Memory B cell (primary cell): ENCODE measurements around the gene TFB1M.

Source experiments
- ATAC-seq: fragments of 150-1000 bp; cut with Tn5 transposase; 2 replicates; pipeline ENCODE4 v1.10.0; 2021; ENCODE audit warnings: low read depth, mild to moderate bottlenecking, moderate library complexity
- DNase-seq, 2 donors: peaks; one replicate each; pipeline ENCODE4 v3.0.0; 2022; ENCODE audit warnings: low spot score in 2 of 2
- H3K27ac Mint-ChIP-seq: one replicate; pipeline ENCODE4 v1.8.0; 2022; ENCODE audit warnings: mild to moderate bottlenecking, moderate library complexity, mixed read lengths
- H3K27me3 Mint-ChIP-seq: one replicate; pipeline ENCODE4 v1.8.0; 2022; ENCODE audit warnings: mixed read lengths
- H3K36me3 Mint-ChIP-seq: one replicate; pipeline ENCODE4 v1.8.0; 2022; ENCODE audit warnings: mild to moderate bottlenecking, mixed read lengths
- H3K4me1 Mint-ChIP-seq: one replicate; pipeline ENCODE4 v1.8.0; 2022; ENCODE audit warnings: mixed read lengths
- H3K4me3 Mint-ChIP-seq: one replicate; pipeline ENCODE4 v1.8.0; 2022; ENCODE audit warnings: mild to moderate bottlenecking, moderate library complexity, mixed read lengths
- H3K9me3 Mint-ChIP-seq: one replicate; pipeline ENCODE4 v1.8.0; 2022; ENCODE audit warnings: mixed read lengths

The TFB1M gene

DNA sequence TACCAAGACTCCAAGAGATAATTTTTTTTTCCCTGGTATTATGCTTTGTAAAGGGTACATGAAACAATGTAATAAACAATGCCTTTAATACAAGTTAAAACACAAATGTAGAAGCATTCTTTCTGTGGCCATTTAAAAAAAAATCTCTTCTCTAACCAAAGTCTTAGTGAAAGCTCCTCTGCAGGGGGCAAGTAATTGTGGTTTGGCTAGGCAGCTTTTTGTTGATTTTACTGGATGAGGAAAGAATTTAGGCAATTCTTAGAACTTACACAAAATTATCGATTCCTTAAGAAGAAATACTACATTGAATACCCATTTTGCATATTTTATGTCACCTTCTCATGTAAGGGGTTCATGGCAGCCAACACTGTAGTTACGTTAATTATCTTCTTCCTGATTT is 12.4 kb downstream of the TFB1M start:
- Mint-ChIP-seq H3K27me3 (no peaks in the 10 kb centered on the region), H3K9me3 (no peaks in the 10 kb centered on the region), H3K4me1 (peaks cover 6% of the 10 kb centered on the region), H3K27ac (no peak overlapping the region), H3K4me3 (no peak overlapping the region), H3K36me3 (peaks cover 34% of the 10 kb centered on the region)
- ATAC-seq = no peak
- no peak for DNase-seq

DNA sequence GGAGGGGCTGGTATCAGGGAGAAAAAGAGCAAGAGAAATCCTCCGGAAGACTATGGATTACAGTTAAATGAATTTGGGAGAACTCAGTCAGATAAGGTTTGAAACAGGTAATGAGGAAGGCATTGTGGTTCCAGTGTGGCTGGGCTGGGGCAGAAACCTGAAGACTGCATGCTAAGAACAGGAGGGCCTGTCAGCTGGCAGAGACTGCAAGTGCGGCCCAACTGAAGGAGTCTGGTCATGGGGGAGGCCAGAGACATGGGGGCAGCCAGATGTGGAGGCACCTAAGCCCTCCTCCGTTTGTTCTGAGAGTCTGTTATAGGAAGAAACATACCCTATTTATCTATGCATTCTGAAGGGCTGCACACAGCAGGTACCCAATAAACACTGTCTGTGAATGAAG is 16.6 kb downstream of the TFB1M start:
- H3K36me3 Mint-ChIP-seq = peaks cover 30% of the 10 kb centered on the region
- DNase-seq = no peak
- H3K4me1 Mint-ChIP-seq = peaks cover 6% of the 10 kb centered on the region
- peak overlapping the region; percentile 39 for H3K27ac Mint-ChIP-seq
- H3K27me3 Mint-ChIP-seq = no peaks in the 10 kb centered on the region
- H3K4me3 Mint-ChIP-seq = no peak overlapping the region
- no peak for ATAC-seq
- no peaks in the 10 kb centered on the region for H3K9me3 Mint-ChIP-seq

DNA sequence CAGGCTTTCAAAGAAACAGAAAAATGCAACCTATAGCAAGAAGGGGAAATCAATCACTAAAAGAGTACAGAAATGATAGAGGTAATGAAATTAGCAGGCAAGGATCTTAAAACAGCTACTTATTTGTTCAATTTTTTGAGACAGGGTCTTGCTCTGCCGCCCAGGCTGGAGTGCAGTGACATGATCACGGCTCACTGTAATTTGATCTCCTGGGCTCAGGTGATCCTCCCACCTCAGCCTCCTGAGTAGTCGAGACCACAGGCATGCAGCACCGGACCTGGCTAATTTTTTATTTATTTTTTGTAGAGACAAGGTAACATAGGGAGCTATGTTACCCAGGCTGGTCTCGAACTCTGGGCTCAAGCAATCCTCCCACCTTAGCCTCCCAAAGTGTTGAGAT is 21.6 kb downstream of the TFB1M start:
- Mint-ChIP-seq H3K27ac (no peak overlapping the region), H3K4me1 (peaks cover 7% of the 10 kb centered on the region), H3K27me3 (no peaks in the 10 kb centered on the region), H3K9me3 (no peaks in the 10 kb centered on the region), H3K4me3 (no peak overlapping the region), H3K36me3 (peaks cover 42% of the 10 kb centered on the region)
- ATAC-seq = no peak
- DNase-seq = no peak

DNA sequence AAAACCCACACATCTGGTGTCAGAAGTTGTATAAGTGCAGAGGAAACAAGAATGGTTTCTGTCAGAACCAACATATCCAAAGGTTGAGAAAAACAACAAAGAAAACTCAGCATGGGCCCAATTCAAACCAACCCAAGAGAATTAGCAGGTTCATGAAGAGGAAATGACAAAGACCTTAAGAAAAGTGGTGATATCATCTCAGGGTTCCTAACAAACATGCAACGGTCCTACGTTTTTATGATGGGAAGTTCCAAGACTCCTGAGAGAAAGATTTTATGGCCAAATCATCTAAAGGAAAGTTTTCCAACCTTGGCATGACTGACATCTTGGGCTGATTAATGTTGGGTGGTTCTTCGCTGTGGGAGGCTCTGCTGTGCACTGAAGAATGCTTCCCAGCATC is 23.0 kb downstream of the TFB1M start:
- Mint-ChIP-seq H3K27me3 (no peaks in the 10 kb centered on the region), H3K9me3 (no peaks in the 10 kb centered on the region)

GRCh38 chr6:155290491-155290890 is 23.8 kb downstream of the TFB1M start:
- no peak overlapping the region for H3K4me3 Mint-ChIP-seq
- DNase-seq (no peak), ATAC-seq (no peak)
- H3K4me1 Mint-ChIP-seq = peaks cover 7% of the 10 kb centered on the region
- no peak overlapping the region for H3K27ac Mint-ChIP-seq
- H3K9me3 Mint-ChIP-seq = no peaks in the 10 kb centered on the region
- H3K27me3 Mint-ChIP-seq = no peaks in the 10 kb centered on the region
- H3K36me3 Mint-ChIP-seq = peaks cover 37% of the 10 kb centered on the region

More for the DNA sequence above, 23.0 kb downstream of the TFB1M start:
- Mint-ChIP-seq H3K36me3 (peaks cover 36% of the 10 kb centered on the region), H3K4me3 (no peak overlapping the region), H3K27ac (no peak overlapping the region), H3K4me1 (peaks cover 7% of the 10 kb centered on the region)
- ATAC-seq (no peak), DNase-seq (no peak)

- Mint-ChIP-seq H3K36me3 (peaks cover 33% of the 10 kb centered on the region), H3K27me3 (no peaks in the 10 kb centered on the region), H3K4me1 (peaks cover 3% of the 10 kb centered on the region), H3K4me3 (no peak overlapping the region), H3K27ac (no peak overlapping the region), H3K9me3 (no peaks in the 10 kb centered on the region)
- ATAC-seq (no peak), DNase-seq (no peak)
Measured at GRCh38 chr6:155287762-155288161, 26.5 kb downstream of the TFB1M start.

- Mint-ChIP-seq H3K4me1 (peaks cover 3% of the 10 kb centered on the region), H3K27me3 (no peaks in the 10 kb centered on the region), H3K27ac (peak overlapping the region; percentile 20), H3K36me3 (peaks cover 28% of the 10 kb centered on the region), H3K4me3 (no peak overlapping the region), H3K9me3 (no peaks in the 10 kb centered on the region)
- DNase-seq (no peak), ATAC-seq (no peak)
Measured at GRCh38 chr6:155284775-155285174, 29.5 kb downstream of the TFB1M start.

- no peak for ATAC-seq
- H3K9me3 Mint-ChIP-seq = no peaks in the 10 kb centered on the region
- H3K27ac Mint-ChIP-seq = peak overlapping the region; percentile 14
- no peak for DNase-seq
- H3K4me3 Mint-ChIP-seq = no peak overlapping the region
- no peaks in the 10 kb centered on the region for H3K27me3 Mint-ChIP-seq
- peaks cover 31% of the 10 kb centered on the region for H3K36me3 Mint-ChIP-seq
- no peaks in the 10 kb centered on the region for H3K4me1 Mint-ChIP-seq
Measured at GRCh38 chr6:155278319-155279049, 35.8 kb downstream of the TFB1M start.

GRCh38 chr6:155276638-155277037 is 37.6 kb downstream of the TFB1M start:
- DNase-seq (no peak), ATAC-seq (no peak)
- Mint-ChIP-seq H3K27me3 (no peaks in the 10 kb centered on the region), H3K9me3 (no peaks in the 10 kb centered on the region), H3K27ac (no peak overlapping the region), H3K4me1 (no peaks in the 10 kb centered on the region), H3K4me3 (no peak overlapping the region), H3K36me3 (peaks cover 34% of the 10 kb centered on the region)

DNA sequence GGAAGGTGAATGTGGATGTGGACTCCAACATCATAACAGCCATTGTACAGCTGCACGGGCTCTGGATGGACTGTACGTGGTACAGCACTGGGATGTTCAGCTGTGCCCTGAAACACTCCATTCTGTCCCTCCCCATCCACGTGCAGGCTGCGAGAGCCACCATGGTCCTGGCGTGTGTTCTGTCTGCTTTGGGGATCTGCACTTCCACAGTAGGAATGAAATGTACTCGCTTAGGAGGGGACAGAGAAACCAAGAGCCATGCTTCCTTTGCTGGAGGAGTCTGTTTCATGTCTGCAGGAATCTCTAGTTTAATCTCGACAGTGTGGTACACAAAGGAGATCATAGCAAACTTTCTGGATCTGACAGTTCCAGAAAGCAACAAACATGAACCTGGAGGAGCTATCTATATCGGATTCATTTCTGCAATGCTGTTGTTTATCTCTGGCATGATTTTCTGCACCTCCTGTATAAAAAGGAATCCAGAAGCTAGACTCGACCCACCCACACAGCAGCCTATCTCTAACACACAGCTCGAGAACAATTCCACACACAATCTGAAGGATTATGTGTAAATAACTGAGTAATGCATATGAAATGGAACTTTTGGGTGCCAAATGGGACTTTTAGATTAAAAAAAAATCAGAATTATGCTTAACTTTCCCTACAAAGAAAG is 38.3 kb downstream of the TFB1M start:
- H3K9me3 Mint-ChIP-seq = no peaks in the 10 kb centered on the region
- H3K4me1 Mint-ChIP-seq = no peaks in the 10 kb centered on the region
- peaks cover 33% of the 10 kb centered on the region for H3K36me3 Mint-ChIP-seq
- no peaks in the 10 kb centered on the region for H3K27me3 Mint-ChIP-seq
- no peak overlapping the region for H3K27ac Mint-ChIP-seq
- no peak overlapping the region for H3K4me3 Mint-ChIP-seq
- DNase-seq (no peak), ATAC-seq (no peak)

- H3K27ac Mint-ChIP-seq = no peak overlapping the region
- H3K27me3 Mint-ChIP-seq = no peaks in the 10 kb centered on the region
- H3K36me3 Mint-ChIP-seq = peaks cover 31% of the 10 kb centered on the region
- no peaks in the 10 kb centered on the region for H3K9me3 Mint-ChIP-seq
- ATAC-seq (no peak), DNase-seq (no peak)
- no peak overlapping the region for H3K4me3 Mint-ChIP-seq
- no peaks in the 10 kb centered on the region for H3K4me1 Mint-ChIP-seq
Measured at GRCh38 chr6:155274533-155274932, 39.8 kb downstream of the TFB1M start.

GRCh38 chr6:155274106-155274505 is 40.2 kb downstream of the TFB1M start:
- H3K27ac Mint-ChIP-seq = no peak overlapping the region
- peaks cover 28% of the 10 kb centered on the region for H3K36me3 Mint-ChIP-seq
- H3K4me1 Mint-ChIP-seq = no peaks in the 10 kb centered on the region

GRCh38 chr6:155273431-155273830 is 40.9 kb downstream of the TFB1M start:
- peaks cover 28% of the 10 kb centered on the region for H3K36me3 Mint-ChIP-seq
- ATAC-seq (no peak), DNase-seq (no peak)
- H3K4me3 Mint-ChIP-seq = no peak overlapping the region
- peak overlapping the region; percentile 45 for H3K27ac Mint-ChIP-seq
- no peaks in the 10 kb centered on the region for H3K27me3 Mint-ChIP-seq
- H3K4me1 Mint-ChIP-seq = no peaks in the 10 kb centered on the region
- no peaks in the 10 kb centered on the region for H3K9me3 Mint-ChIP-seq

More at GRCh38 chr6:155274106-155274505, 40.2 kb downstream of the TFB1M start:
- H3K9me3 Mint-ChIP-seq = no peaks in the 10 kb centered on the region
- H3K27me3 Mint-ChIP-seq = no peaks in the 10 kb centered on the region
- DNase-seq (no peak), ATAC-seq (no peak)
- no peak overlapping the region for H3K4me3 Mint-ChIP-seq

DNA sequence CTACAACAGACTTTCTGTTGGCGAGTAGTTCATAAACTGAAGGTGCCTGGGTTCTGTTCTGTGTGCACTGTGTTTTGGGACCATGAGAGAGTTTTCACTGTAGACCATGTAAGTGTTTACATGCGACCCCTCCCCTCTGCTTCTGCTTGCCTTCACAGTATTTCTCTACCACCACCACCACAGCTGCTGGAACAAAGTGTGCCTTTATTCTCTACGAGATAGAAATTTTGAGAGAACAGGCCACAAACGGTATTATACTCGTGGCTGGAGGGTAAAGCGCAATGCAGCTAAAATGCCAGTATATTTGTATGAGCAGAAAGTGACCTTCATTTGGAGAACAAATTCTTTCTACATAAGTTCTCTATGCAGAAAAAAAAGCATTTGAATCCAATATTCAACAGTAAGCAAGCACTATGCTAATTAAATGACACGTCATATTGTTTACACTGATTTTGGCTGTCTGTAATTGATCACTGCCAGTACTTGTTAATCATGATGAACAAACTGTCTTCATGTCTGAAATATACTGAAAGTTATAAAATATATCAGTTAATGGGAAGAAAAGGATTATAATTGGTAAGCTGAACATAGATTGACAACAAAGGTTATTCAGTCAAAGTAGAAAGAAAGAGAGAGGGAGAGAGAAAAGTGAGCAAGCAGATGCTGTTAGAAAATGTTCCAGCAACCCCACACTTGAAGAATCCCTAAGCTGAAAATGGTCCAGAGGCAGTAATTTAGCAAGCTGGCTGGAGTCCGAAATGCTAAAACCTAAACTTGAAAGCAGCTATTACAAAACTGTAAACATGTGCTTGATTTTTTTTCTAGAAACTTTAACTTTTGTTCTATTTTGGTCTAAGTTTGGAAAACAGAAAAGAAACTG is 41.7 kb downstream of the TFB1M start:
- Mint-ChIP-seq H3K27me3 (no peaks in the 10 kb centered on the region), H3K36me3 (peaks cover 27% of the 10 kb centered on the region), H3K27ac (no peak overlapping the region), H3K4me3 (no peak overlapping the region), H3K9me3 (no peaks in the 10 kb centered on the region), H3K4me1 (peaks cover 3% of the 10 kb centered on the region)
- ATAC-seq = no peak
- no peak for DNase-seq
